Parathyroid adenoma (tissue), 2 donors: ENCODE data around the gene TDRD12.

Experiments
- H2AFZ ChIP-seq: fragments of 300-600 bp; sonication (generic); one replicate; pipeline ENCODE4 v1.7.0; 2017; ENCODE audit warnings: antibody characterized with exemption, mild to moderate bottlenecking
- H3K27ac ChIP-seq: fragments of 300-600 bp; sonication (generic); one replicate; pipeline ENCODE4 v1.7.0; 2017
- H3K27me3 ChIP-seq: fragments of 300-600 bp; sonication (generic); one replicate; pipeline ENCODE4 v1.7.0; 2017; ENCODE audit warnings: low read length; ENCODE audit not compliant: control insufficient read depth, insufficient read depth
- H3K36me3 ChIP-seq: fragments of 300-600 bp; sonication (generic); one replicate; pipeline ENCODE4 v1.7.0; 2017; ENCODE audit warnings: low read length; ENCODE audit not compliant: control insufficient read depth, insufficient read depth
- H3K4me1 ChIP-seq: fragments of 300-600 bp; sonication (generic); one replicate; pipeline ENCODE4 v1.7.0; 2017; ENCODE audit warnings: control low read depth
- H3K4me2 ChIP-seq: fragments of 300-600 bp; sonication (generic); one replicate; pipeline ENCODE4 v1.7.0; 2017; ENCODE audit warnings: low read length
- H3K4me3 ChIP-seq: fragments of 300-600 bp; sonication (generic); one replicate; pipeline ENCODE4 v1.7.0; 2017; ENCODE audit warnings: low read depth, low read length
- H3K79me2 ChIP-seq: fragments of 300-600 bp; sonication (generic); one replicate; pipeline ENCODE4 v1.7.0; 2017; ENCODE audit warnings: control low read depth
- H3K9ac ChIP-seq: fragments of 300-600 bp; sonication (generic); one replicate; pipeline ENCODE4 v1.7.0; 2017; ENCODE audit warnings: mild to moderate bottlenecking
- H3K9me3 ChIP-seq: fragments of 300-600 bp; sonication (generic); one replicate; pipeline ENCODE4 v1.7.0; 2017; ENCODE audit warnings: low read length; ENCODE audit not compliant: control insufficient read depth
- CTCF ChIP-seq: fragments of 300-600 bp; sonication (generic); IDR thresholded peaks from one replicate; pipeline ENCODE4 v1.7.0; 2017; ENCODE audit warnings: antibody characterized with exemption, mild to moderate bottlenecking
- donor health status: primary hyperparathyroidism.

The TDRD12 gene

GRCh38 chr19:32748497-32748896 lies 28.9 kb downstream of the TDRD12 start:
- Histone ChIP-seq H3K4me2 (no peak overlapping the region), H3K9me3 (no peaks in the 10 kb centered on the region), H3K36me3 (no peaks in the 10 kb centered on the region), H3K79me2 (no peaks in the 10 kb centered on the region), H3K27ac (no peak overlapping the region), H3K4me3 (no peak overlapping the region), H3K9ac (no peak overlapping the region), H3K27me3 (no peaks in the 10 kb centered on the region), H3K4me1 (no peaks in the 10 kb centered on the region), H2AFZ (no peak overlapping the region)
- no peak for TF ChIP-seq CTCF

GRCh38 chr19:32748948-32749347 lies 29.4 kb downstream of the TDRD12 start:
- Histone ChIP-seq H2AFZ (no peak overlapping the region), H3K36me3 (no peaks in the 10 kb centered on the region), H3K27ac (no peak overlapping the region), H3K4me3 (no peak overlapping the region), H3K9me3 (no peaks in the 10 kb centered on the region), H3K27me3 (no peaks in the 10 kb centered on the region), H3K79me2 (no peaks in the 10 kb centered on the region), H3K4me2 (no peak overlapping the region), H3K9ac (no peak overlapping the region), H3K4me1 (no peaks in the 10 kb centered on the region)
- TF ChIP-seq CTCF = no peak

GRCh38 chr19:32749361-32749760 lies 29.8 kb downstream of the TDRD12 start:
- Histone ChIP-seq H3K27ac (no peak overlapping the region), H3K4me3 (no peak overlapping the region), H3K4me1 (no peaks in the 10 kb centered on the region), H3K36me3 (no peaks in the 10 kb centered on the region), H3K79me2 (no peaks in the 10 kb centered on the region), H3K27me3 (no peaks in the 10 kb centered on the region), H3K4me2 (no peak overlapping the region), H2AFZ (no peak overlapping the region), H3K9ac (no peak overlapping the region), H3K9me3 (no peaks in the 10 kb centered on the region)
- no peak for TF ChIP-seq CTCF

GRCh38 chr19:32750441-32751055 lies 31.0 kb downstream of the TDRD12 start:
- Histone ChIP-seq H3K79me2 (no peaks in the 10 kb centered on the region), H3K27me3 (no peaks in the 10 kb centered on the region), H3K4me1 (no peaks in the 10 kb centered on the region), H3K4me3 (no peak overlapping the region), H3K36me3 (no peaks in the 10 kb centered on the region), H3K9ac (no peak overlapping the region), H3K4me2 (no peak overlapping the region), H3K27ac (no peak overlapping the region), H2AFZ (no peak overlapping the region), H3K9me3 (no peaks in the 10 kb centered on the region)
- no peak for TF ChIP-seq CTCF

- TF ChIP-seq CTCF = no peak
- Histone ChIP-seq H3K4me1 (no peaks in the 10 kb centered on the region), H2AFZ (no peak overlapping the region), H3K4me3 (no peak overlapping the region), H3K9ac (no peak overlapping the region), H3K9me3 (no peaks in the 10 kb centered on the region), H3K79me2 (no peaks in the 10 kb centered on the region), H3K27me3 (no peaks in the 10 kb centered on the region), H3K36me3 (no peaks in the 10 kb centered on the region), H3K27ac (no peak overlapping the region), H3K4me2 (no peak overlapping the region)
Observed at GRCh38 chr19:32751066-32751465, 31.5 kb downstream of the TDRD12 start.
